ENCODE measurements around the gene SPINK2. TPM values are rescaled to one million over a fixed set of nuclear protein-coding genes. Genes with fewer than 3 reads are reported as not detected.

Gene SPINK2
- total RNA-seq, 1 donor from 2014 or later = 0.37 TPM

- intact Hi-C loops (cut with micrococcal nuclease) = loop anchor here (5.0 kb wide), 1 partner anchor 121 kb away; the partner anchor contains the start of gene HOPX
Observed at GRCh38 chr4:56803471-56803870, 18.0 kb downstream of the SPINK2 start.

GRCh38 chr4:56799824-56800756, 21.4 kb downstream of the SPINK2 start:
- intact Hi-C loops (cut with micrococcal nuclease) = loop anchor here (1.0 to 5.0 kb wide), 13 partner anchors 21 to 375 kb away; partner anchors contain the start of genes ARL9, HOPX, SPINK2 and SRP72

DNA sequence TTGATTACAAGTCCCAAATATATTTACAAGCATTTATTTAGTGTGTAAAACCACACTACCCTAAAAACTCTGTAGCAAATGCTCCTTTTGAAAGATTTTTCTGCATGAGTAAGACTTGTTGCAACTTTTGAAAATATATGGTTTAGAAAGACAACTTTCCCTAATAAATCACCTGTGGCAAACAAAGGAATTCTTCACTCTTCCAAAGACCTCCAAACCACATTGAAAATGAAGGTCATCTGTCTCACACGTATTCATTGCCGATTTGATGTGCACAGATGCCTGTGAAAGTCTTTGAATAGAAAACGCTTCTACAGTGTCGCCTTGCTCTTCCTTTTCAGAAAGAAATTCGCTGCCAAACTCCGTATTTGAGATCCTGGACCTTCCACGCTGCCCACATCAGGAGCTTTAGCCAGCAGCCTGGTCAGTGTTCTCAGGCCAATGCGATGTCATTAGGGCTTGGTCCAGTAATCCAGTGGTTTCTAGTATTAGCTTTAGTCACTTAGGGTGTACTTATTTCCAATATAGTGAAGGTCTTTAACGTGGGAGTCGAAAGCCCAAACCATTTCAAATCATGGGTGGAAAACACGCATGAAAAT, 22.2 kb downstream of the SPINK2 start:
- intact Hi-C loops (cut with micrococcal nuclease) = no loop called here

GRCh38 chr4:56796211-56796610, 25.3 kb downstream of the SPINK2 start:
- intact Hi-C loops (cut with micrococcal nuclease) = no loop called here

GRCh38 chr4:56791316-56791715, 30.2 kb downstream of the SPINK2 start:
- intact Hi-C loops (cut with micrococcal nuclease) = no loop called here

GRCh38 chr4:56790691-56791091, 30.8 kb downstream of the SPINK2 start:
- intact Hi-C loops (cut with micrococcal nuclease) = no loop called here

GRCh38 chr4:56788081-56788480, 33.4 kb downstream of the SPINK2 start:
- intact Hi-C loops (cut with micrococcal nuclease) = no loop called here

- intact Hi-C loops (cut with micrococcal nuclease) = no loop called here
Observed at GRCh38 chr4:56787380-56787779, 34.1 kb downstream of the SPINK2 start.

GRCh38 chr4:56786955-56787354, 34.5 kb downstream of the SPINK2 start:
- intact Hi-C loops (cut with micrococcal nuclease) = no loop called here

GRCh38 chr4:56783986-56784385, 37.5 kb downstream of the SPINK2 start:
- intact Hi-C loops (cut with micrococcal nuclease) = no loop called here

GRCh38 chr4:56782019-56782418, 39.5 kb downstream of the SPINK2 start:
- intact Hi-C loops (cut with micrococcal nuclease) = no loop called here

DNA sequence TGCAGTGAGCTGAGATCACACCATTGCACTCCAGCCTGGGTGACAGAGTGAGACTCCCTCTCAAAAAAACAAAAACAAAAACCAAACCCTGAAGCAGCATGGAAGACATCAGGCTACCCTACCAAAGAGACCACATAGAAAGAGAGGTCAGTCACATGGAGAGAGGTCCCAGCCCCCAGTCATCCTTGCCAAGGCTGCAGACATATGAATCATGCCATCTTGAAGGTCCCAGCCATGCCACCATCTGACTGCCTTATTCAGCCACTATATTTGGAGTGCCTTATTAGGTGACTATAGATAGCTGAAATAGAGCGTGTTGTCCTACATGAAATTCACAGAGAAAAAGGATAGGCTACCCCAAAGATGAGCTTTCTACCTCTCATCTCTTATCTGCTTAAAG, 48.2 kb downstream of the SPINK2 start:
- intact Hi-C loops (cut with micrococcal nuclease) = no loop called here

- intact Hi-C loops (cut with micrococcal nuclease) = no loop called here
Observed at GRCh38 chr4:56772134-56772533, 49.4 kb downstream of the SPINK2 start.

GRCh38 chr4:56768763-56769162, 52.7 kb downstream of the SPINK2 start:
- intact Hi-C loops (cut with micrococcal nuclease) = no loop called here

GRCh38 chr4:56768316-56768715, 53.2 kb downstream of the SPINK2 start:
- intact Hi-C loops (cut with micrococcal nuclease) = no loop called here

DNA sequence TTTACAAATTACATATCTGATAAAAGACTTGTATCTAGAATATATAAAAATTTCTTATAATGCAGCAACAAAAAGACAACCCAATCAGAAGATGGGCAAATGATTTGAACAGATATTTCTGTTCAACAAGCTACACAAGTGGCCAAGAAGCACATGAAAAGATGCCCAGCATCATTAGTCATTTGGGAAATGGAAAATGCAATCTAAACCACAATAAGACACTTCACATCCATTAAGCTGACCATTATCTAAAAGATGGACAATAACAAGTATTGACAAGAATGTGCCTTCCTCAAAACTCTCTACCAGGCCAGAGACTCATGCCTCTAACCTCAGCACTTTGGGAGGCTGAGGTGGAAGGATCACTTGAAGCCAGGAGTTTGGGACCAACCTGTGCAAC, 53.9 kb downstream of the SPINK2 start:
- intact Hi-C loops (cut with micrococcal nuclease) = no loop called here

DNA sequence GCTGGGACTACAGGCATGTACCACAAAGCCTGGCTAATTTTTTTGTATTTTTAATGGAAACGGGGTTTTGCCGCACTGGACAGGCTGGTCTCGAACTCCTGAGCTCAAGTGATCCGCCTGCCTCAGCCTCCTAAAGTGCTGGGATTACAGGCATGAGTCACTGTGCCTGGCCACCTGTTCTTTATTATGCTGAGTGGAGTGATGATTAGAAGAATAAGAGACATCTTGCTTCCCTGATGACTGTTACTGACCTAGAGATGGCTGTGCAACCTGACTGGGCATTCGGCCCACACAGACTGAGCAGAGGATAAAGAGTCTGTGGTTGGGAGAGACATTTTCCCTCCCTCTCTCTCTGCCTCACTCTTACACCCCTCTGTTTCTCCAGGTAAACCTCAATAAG, 56.7 kb downstream of the SPINK2 start:
- intact Hi-C loops (cut with micrococcal nuclease) = no loop called here

DNA sequence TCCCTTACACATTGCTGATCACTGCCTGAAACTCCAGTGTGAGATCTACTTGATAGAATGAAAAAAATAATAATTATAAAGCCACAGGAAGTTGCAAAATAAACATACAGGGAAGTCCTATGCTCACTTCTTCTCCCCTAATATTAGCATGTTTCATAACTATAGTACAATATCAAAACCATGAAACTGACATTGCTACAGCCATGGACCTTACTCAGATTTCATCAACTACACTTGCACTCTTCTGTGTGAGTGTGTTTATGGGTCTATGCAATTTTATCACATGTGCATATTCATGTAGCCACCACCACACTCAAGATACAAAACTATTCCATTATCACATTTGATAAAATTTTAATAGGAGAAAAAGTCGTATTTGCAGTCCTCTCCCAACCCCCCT, 57.3 kb downstream of the SPINK2 start:
- intact Hi-C loops (cut with micrococcal nuclease) = no loop called here

GRCh38 chr4:56762484-56763250, 58.8 kb downstream of the SPINK2 start:
- intact Hi-C loops (cut with micrococcal nuclease) = no loop called here

DNA sequence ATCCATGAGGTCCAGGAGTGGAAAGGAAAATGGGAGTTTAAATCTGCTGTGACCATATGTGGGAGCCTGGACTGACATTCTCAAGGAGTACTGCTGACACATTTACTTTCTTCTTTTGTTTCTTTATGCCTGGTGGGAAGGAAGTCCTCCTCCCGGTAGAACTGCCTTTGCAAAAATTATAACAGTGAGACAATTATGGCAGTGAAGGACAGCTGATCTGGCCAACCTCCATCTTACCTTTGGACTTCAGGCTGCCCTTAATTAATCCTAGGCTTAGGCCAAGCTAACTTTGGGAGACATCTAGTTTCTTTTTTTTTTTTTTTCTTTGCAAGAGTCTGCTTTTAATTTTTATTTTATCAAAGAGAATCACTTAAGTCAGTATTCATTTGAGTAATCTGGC, 61.3 kb downstream of the SPINK2 start:
- intact Hi-C loops (cut with micrococcal nuclease) = no loop called here
